ENCODE data around the gene OR11H6. TPM values are rescaled to one million over a fixed set of nuclear protein-coding genes. Genes with fewer than 3 reads are reported as not detected.
"Not testable (repeated sequence)": the region's sequence is repeated elsewhere in the genome, so short reads cannot be mapped to it uniquely, and the experiment has no call there.

The OR11H6 gene
- polyA plus RNA-seq, 1 donor from 2014 or later = not detected

DNA sequence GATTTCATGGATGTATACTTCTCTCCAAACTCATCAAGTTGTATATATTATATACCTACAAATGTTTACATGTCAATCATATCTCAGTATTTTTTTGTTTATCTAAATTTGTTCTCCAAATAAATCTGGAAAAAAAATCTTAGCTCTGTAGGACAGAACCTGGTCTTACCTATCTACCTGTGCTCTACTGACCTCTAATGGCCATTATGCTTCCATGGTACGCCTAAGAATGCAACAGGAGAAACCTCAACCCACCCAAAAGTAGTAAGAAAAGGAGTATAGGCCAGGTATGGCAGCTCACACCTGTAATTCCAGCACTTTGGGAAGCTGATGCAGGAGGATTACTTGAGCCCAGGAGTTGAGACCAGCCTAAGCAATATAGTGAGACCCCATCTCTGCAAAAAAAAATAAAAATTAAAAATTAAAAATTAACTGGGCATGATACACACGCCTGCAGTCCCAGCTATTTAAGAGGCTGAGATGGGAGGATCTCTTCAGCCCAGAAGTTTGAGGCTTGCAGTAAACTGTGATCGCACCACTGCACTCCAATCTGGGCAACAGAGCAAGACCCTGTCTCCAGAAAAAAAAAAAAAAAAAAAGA lies 24.2 kb downstream of the OR11H6 start:
- Histone ChIP-seq H3K9ac (ENCODE audit: low read length) (no peak overlapping the region), H3K4me3 (ENCODE audit: low read length) (no peak overlapping the region), H4K20me1 (ENCODE audit: insufficient read depth) (no peaks in the 10 kb centered on the region), H2AFZ (ENCODE audit: low read depth, low read length) (no peak overlapping the region), H3K27ac (ENCODE audit: low read length) (no peak overlapping the region), H3K9me2 (ENCODE audit: insufficient read depth, low read length) (no peaks in the 10 kb centered on the region), H3K4me2 (ENCODE audit: low read length) (no peak overlapping the region), H3F3A (ENCODE audit: insufficient read depth, low read length, poor library complexity, severe bottlenecking) (no peaks in the 10 kb centered on the region), H3K9me3 (ENCODE audit: low read length) (peaks cover 5% of the 10 kb centered on the region), H3K36me3 (ENCODE audit: insufficient read depth, low read length) (no peaks in the 10 kb centered on the region), H3K27me3 (ENCODE audit: insufficient read depth, low read depth, low read length) (no peaks in the 10 kb centered on the region), H3K79me2 (replicated peaks; ENCODE audit: insufficient read depth, low read length) (no peaks in the 10 kb centered on the region)
- TF ChIP-seq MXI1 (conservative IDR thresholded peaks at IDR 0.05; ENCODE audit: poor library complexity, severe bottlenecking) (no peak), RAD21 (conservative IDR thresholded peaks at IDR 0.05) (no peak), SMC3 (conservative IDR thresholded peaks at IDR 0.05; ENCODE audit: poor library complexity) (no peak), EP300 (conservative IDR thresholded peaks at IDR 0.05; ENCODE audit: poor library complexity, severe bottlenecking) (no peak), EZH2 (IDR thresholded peaks at IDR 0.05; ENCODE audit: borderline replicate concordance, insufficient read depth, low read length, poor library complexity, severe bottlenecking) (no peak), POLR2AphosphoS5 (IDR thresholded peaks at IDR 0.05) (no peak), REST (IDR thresholded peaks at IDR 0.05; ENCODE audit: borderline replicate concordance) (no peak), TAF1 (IDR thresholded peaks at IDR 0.05; ENCODE audit: low read depth) (no peak)
- TF ChIP-seq, protein P1, sequence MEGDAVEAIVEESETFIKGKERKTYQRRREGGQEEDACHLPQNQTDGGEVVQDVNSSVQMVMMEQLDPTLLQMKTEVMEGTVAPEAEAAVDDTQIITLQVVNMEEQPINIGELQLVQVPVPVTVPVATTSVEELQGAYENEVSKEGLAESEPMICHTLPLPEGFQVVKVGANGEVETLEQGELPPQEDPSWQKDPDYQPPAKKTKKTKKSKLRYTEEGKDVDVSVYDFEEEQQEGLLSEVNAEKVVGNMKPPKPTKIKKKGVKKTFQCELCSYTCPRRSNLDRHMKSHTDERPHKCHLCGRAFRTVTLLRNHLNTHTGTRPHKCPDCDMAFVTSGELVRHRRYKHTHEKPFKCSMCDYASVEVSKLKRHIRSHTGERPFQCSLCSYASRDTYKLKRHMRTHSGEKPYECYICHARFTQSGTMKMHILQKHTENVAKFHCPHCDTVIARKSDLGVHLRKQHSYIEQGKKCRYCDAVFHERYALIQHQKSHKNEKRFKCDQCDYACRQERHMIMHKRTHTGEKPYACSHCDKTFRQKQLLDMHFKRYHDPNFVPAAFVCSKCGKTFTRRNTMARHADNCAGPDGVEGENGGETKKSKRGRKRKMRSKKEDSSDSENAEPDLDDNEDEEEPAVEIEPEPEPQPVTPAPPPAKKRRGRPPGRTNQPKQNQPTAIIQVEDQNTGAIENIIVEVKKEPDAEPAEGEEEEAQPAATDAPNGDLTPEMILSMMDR (IDR thresholded peaks at IDR 0.05; ENCODE audit: poor library complexity, severe bottlenecking) = no peak

DNA sequence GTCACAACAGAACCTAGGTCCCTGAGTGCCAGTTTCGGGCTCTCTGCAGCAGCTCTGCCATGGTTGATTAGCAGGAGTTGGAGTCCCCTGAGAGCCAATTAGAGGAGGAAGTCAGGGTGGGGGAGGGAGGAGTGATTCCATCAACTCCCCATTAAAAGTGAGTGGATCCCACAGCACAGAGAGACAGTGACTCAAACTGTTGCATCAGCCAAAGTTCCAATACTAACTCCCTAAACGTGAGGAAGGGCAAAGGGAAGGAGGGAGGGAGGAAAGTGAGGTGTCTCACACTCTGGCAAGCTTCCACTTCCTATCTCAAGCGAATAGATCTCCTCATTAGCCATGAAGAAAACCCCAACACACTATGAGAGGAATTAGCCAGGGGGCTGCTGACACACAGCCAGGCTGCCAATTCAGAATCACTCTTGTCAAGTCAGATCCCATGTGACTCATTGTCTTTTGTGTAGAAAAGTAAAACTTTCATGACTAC lies 39.2 kb downstream of the OR11H6 start:
- no peak overlapping the region for H3K4me2 ChIP-seq (ENCODE audit: low read length)
- H3K27ac ChIP-seq (ENCODE audit: low read length) = no peak overlapping the region
- H3K27me3 ChIP-seq (ENCODE audit: insufficient read depth, low read depth, low read length) = no peaks in the 10 kb centered on the region
- no peaks in the 10 kb centered on the region for H3K9me2 ChIP-seq (ENCODE audit: insufficient read depth, low read length)
- H3K4me3 ChIP-seq (ENCODE audit: low read length) = no peak overlapping the region
- H3K9me3 ChIP-seq (ENCODE audit: low read length) = no peaks in the 10 kb centered on the region
- TF ChIP-seq TAF1 (IDR thresholded peaks at IDR 0.05; ENCODE audit: low read depth) (no peak), RAD21 (conservative IDR thresholded peaks at IDR 0.05) (no peak)
- TF ChIP-seq, protein P1 (IDR thresholded peaks at IDR 0.05; ENCODE audit: poor library complexity, severe bottlenecking) = no peak
- no peaks in the 10 kb centered on the region for H3F3A ChIP-seq (ENCODE audit: insufficient read depth, low read length, poor library complexity, severe bottlenecking)
- no peaks in the 10 kb centered on the region for H3K79me2 ChIP-seq (replicated peaks; ENCODE audit: insufficient read depth, low read length)
- no peak overlapping the region for H2AFZ ChIP-seq (ENCODE audit: low read depth, low read length)
- no peak overlapping the region for H3K9ac ChIP-seq (ENCODE audit: low read length)
- H4K20me1 ChIP-seq (ENCODE audit: insufficient read depth) = no peaks in the 10 kb centered on the region
- H3K36me3 ChIP-seq (ENCODE audit: insufficient read depth, low read length) = no peaks in the 10 kb centered on the region

DNA sequence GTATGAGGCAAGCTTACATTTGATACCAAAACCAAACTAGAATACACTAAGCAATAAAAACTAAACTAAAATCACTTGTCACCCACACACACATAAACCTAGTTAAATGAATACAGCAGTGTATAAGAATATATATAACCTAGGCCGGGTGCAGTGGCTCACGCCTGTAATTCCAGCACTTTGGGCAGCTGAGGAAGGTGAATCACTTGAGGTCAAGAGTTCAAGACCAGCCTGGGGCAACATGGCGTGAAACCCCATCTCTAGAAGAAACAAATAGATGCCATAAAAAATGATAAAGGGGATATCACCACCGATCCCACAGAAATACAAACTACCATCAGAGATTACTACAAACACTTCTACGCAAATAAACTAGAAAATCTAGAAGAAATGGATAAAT lies 40.9 kb downstream of the OR11H6 start:
- not testable (repeated sequence) for H3K9me2 ChIP-seq (ENCODE audit: insufficient read depth, low read length); H3K4me3 ChIP-seq (ENCODE audit: low read length); H3K9ac ChIP-seq (ENCODE audit: low read length); H3K36me3 ChIP-seq (ENCODE audit: insufficient read depth, low read length); H3K4me2 ChIP-seq (ENCODE audit: low read length); H3K27me3 ChIP-seq (ENCODE audit: insufficient read depth, low read depth, low read length); H2AFZ ChIP-seq (ENCODE audit: low read depth, low read length); H4K20me1 ChIP-seq (ENCODE audit: insufficient read depth); H3K27ac ChIP-seq (ENCODE audit: low read length); H3F3A ChIP-seq (ENCODE audit: insufficient read depth, low read length, poor library complexity, severe bottlenecking); H3K79me2 ChIP-seq (replicated peaks; ENCODE audit: insufficient read depth, low read length); H3K9me3 ChIP-seq (ENCODE audit: low read length)

Data from neural cell (in vitro differentiated cells).